Pulmonary artery endothelial cell (primary cell): ENCODE measurements around the gene OPN1MW3. TPM values are rescaled to one million over a fixed set of nuclear protein-coding genes. Genes with fewer than 3 reads are reported as not detected.
"Not testable (repeated sequence)": the region's sequence is repeated elsewhere in the genome, so short reads cannot be mapped to it uniquely, and the experiment has no call there.

ENCODE experiments used
- DNase-seq: peaks from one replicate; pipeline ENCODE4 v3.0.0-alpha.2; 2011; ENCODE audit warnings: low read depth, low spot score
- total RNA-seq: library from RNA; depleted of rRNA; stranded (reverse); fragments of >200 nt; gene quantifications from 2 replicates; pipeline ENCODE4 v1.2.3, GENCODE V29; 2014

OPN1MW3 gene
- not detected in 2 replicates for total RNA-seq

DNA sequence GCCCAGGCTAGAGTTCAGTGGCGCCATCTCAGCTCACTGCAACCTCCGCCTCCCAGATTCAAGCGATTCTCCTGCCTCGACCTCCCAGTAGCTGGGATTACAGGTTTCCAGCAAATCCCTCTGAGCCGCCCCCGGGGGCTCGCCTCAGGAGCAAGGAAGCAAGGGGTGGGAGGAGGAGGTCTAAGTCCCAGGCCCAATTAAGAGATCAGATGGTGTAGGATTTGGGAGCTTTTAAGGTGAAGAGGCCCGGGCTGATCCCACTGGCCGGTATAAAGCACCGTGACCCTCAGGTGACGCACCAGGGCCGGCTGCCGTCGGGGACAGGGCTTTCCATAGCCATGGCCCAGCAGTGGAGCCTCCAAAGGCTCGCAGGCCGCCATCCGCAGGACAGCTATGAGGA, at the start of gene OPN1MW3:
TSS of gene OPN1MW3 (plus strand) at position 301 of the 400 bp plus-strand sequence. CDS start at position 339, 38 bp downstream.
- not testable (repeated sequence) for DNase-seq

- DNase-seq = not testable (repeated sequence)
Observed at GRCh38 chrX:154209670-154210418, 47.5 kb upstream of the OPN1MW3 start.

DNA sequence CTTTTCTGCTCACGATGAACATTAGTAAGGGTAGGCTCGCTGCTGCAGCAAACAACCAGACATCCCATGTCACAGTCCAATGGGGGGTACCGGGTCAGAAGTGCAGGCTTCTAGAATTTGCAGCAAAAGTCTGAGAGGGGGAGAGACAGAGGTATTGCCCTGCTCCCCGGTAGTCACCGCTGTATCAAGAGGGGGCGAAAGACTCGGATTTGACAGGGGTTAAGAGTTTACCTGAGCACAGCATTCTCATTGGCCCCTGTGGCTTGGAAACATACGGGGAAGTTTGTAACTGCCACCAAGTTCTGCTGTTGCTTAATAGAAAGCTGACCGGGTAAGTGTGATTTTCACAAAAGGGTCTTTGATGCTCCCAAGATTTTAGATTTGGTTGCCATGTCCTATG, 46.3 kb upstream of the OPN1MW3 start:
- not testable (repeated sequence) for DNase-seq

- DNase-seq = not testable (repeated sequence)
Observed at GRCh38 chrX:154211499-154211898, 45.9 kb upstream of the OPN1MW3 start.

DNA sequence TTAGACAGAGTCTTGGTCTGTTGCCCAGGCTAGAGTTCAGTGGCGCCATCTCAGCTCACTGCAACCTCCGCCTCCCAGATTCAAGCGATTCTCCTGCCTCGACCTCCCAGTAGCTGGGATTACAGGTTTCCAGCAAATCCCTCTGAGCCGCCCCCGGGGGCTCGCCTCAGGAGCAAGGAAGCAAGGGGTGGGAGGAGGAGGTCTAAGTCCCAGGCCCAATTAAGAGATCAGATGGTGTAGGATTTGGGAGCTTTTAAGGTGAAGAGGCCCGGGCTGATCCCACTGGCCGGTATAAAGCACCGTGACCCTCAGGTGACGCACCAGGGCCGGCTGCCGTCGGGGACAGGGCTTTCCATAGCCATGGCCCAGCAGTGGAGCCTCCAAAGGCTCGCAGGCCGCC, 37.9 kb upstream of the OPN1MW3 start, which contains the start of gene OPN1MW2:
TSS of gene OPN1MW2 (plus strand) at position 301 of the 400 bp plus-strand sequence. CDS start at position 361, 60 bp downstream.
- DNase-seq = not testable (repeated sequence)

- not testable (repeated sequence) for DNase-seq
Observed at GRCh38 chrX:154225292-154225691, 32.1 kb upstream of the OPN1MW3 start.

- not testable (repeated sequence) for DNase-seq
Observed at GRCh38 chrX:154226706-154227105, 30.7 kb upstream of the OPN1MW3 start.

GRCh38 chrX:154231443-154231842, 25.9 kb upstream of the OPN1MW3 start:
- not testable (repeated sequence) for DNase-seq

GRCh38 chrX:154233620-154234019, 23.8 kb upstream of the OPN1MW3 start:
- DNase-seq = not testable (repeated sequence)

DNA sequence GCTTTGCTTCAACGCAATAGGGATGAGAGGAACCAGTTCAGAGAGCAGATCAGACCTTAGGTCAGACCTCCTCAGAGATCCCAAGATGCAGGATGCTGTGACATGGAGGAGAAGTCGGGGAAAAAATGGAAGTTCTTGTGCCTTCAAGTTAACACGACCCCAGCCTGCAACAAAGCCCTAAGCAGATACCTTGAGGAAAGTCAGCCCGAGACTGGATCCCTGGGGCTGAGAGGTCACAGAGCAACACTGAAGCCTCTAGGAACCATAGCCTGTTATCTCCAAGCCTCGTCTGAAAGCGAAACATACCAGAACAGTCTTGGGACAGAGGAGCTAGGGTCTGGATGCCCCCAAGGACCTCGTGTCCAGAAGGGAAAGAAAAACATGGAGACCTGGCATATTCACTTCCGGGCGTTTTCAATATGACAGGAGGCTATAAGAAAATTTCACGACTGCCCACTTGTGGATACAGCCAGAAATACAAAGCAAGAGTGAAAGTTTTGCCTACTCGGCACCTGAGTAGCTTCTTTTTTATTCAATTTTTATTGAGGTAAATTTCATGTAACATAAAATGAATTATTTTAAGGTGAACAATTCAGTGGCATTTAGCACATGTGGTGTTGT, 18.3 kb upstream of the OPN1MW3 start:
- not testable (repeated sequence) for DNase-seq

DNA sequence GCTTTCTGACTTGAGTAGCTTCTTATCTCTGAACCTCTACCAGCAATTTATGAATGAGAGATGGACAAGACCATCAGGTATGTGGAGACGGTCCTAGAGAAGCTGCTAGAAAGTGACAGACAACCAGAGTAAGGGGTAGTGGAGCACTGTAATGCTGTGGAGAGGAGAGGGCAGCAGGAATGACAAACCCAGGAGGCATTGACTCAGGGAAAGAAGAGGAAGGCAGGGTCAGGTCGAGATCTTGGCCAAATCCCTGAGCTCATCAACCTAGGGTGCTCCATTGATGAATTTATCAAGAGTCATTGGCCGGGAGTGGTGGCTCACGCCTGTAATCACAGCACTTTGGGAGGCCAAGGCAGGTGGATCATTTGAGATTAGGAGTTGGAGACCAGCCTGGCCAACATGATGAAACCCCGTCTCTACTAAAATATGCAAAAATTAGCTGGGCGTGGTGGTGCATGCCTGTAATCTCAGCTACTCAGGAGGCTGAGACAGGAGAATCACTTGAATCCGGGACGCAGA, 17.3 kb upstream of the OPN1MW3 start:
- DNase-seq = not testable (repeated sequence)

DNA sequence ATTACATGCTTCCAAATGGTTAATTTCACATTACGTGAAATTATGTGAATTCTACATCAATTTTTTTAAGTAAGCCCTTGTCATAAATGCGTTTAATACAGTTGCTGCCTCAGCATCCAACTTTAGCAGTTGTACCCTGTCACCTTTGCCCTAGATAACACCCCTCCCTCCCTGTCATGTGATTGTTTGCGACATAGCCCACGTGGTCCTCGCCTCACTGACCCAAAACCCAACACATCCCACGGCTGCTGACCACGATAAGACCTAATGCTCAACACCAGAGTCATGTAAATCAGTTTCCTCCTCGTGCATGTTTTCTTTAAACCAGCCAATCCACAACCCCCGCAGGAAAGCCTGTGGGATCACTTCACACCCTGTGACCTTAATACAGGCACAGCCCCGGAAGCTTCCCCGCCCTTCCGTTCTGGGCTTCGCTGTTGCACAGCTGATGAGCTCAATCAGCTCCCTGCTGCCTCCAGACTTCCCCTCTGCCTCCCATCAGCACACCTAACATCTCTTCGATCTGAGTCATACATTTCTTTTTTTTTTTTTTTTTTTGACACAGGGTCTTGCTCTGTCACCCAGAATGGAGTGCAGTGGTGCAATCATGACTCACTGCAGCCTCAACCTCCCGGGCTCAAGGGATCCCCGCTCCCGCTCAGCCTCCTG, 9.9 kb upstream of the OPN1MW3 start:
- not testable (repeated sequence) for DNase-seq

DNA sequence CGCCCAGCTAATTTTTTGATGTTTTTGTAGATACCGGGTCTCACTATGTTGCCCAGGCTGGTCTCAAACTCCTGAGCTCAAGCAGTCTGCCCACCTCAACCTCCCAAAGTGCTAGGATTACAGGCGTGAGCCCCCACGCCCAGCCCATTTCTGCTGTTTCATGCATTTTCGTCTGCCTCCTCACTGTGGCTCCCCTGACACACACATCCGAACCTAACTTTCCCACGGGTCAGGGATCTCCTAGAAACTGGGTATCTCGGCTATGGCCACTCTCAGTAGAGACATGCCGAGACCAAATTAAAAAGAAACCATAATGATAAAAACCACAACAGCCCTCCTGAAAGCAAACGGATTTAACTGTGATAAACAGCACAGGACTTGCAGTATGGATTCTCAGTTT, 9.3 kb upstream of the OPN1MW3 start:
- DNase-seq = not testable (repeated sequence)

- DNase-seq = not testable (repeated sequence)
Observed at GRCh38 chrX:154258711-154259110, 1.3 kb downstream of the OPN1MW3 start.

- not testable (repeated sequence) for DNase-seq
Observed at GRCh38 chrX:154263072-154263471, 5.7 kb downstream of the OPN1MW3 start.

DNA sequence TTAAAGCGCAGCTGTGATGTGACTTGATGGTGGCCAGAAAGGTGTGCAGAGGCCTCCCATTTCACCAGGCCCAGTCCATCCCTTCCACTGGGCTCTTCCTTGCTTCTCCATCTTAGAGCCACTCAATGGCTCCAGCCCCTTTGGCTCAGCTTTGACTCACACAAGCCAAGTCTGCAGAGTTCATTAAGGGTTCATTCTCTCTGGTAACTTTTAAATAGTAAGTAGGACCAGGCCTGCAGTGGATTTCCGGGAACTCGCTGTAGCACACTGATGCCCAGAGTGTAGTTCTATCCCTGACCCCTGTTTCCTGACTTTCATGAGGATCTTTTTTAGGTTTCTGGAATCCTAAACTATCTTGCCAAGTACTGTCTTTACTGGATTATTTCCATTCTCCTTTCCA, 11.9 kb downstream of the OPN1MW3 start:
- not testable (repeated sequence) for DNase-seq

- not testable (repeated sequence) for DNase-seq
Observed at GRCh38 chrX:154284489-154285338, 27.3 kb downstream of the OPN1MW3 start.

GRCh38 chrX:154286406-154286805, 29.0 kb downstream of the OPN1MW3 start:
- not testable (repeated sequence) for DNase-seq

- DNase-seq = no peak
Observed at GRCh38 chrX:154294791-154295574, 37.6 kb downstream of the OPN1MW3 start, which contains the start of gene TEX28. Gene TEX28, minus strand, starts transcription at chrX:154295124. Its CDS starts 3,007 bp downstream, at chrX:154292117.
